ENCODE measurements around the gene CCDC183.
"Not testable (repeated sequence)": the region's sequence is repeated elsewhere in the genome, so short reads cannot be mapped to it uniquely, and the experiment has no call there.

The CCDC183 gene

GRCh38 chr9:136840877-136841645 is 44.9 kb downstream of the CCDC183 start:
- peak; percentile 5 for FAIRE-seq

- FAIRE-seq = not testable (repeated sequence)
These were observed 45.7 kb downstream of the CCDC183 start for GRCh38 chr9:136841646-136842379.

GRCh38 chr9:136842380-136842948 is 46.3 kb downstream of the CCDC183 start, which contains the start of gene AJM1:
Gene AJM1 (plus strand): TSS chr9:136842478. CDS start chr9:136844415, 1,937 bp downstream.
- FAIRE-seq = not testable (repeated sequence)

GRCh38 chr9:136843159-136843800 is 47.1 kb downstream of the CCDC183 start:
- not testable (repeated sequence) for FAIRE-seq

- FAIRE-seq = not testable (repeated sequence)
These were observed 47.9 kb downstream of the CCDC183 start for GRCh38 chr9:136843801-136844740.

GRCh38 chr9:136844761-136845464 is 48.8 kb downstream of the CCDC183 start:
- no peak for FAIRE-seq

- FAIRE-seq = no peak
These were observed 49.5 kb downstream of the CCDC183 start for GRCh38 chr9:136845465-136846260.

- no peak for FAIRE-seq
These were observed 50.4 kb downstream of the CCDC183 start for GRCh38 chr9:136846376-136847087.

GRCh38 chr9:136847088-136847825 is 51.1 kb downstream of the CCDC183 start:
- no peak for FAIRE-seq

- FAIRE-seq = no peak
These were observed 51.8 kb downstream of the CCDC183 start for GRCh38 chr9:136847826-136848392.

- no peak for FAIRE-seq
These were observed 52.4 kb downstream of the CCDC183 start for GRCh38 chr9:136848393-136849037.

- peak; percentile 98 for FAIRE-seq
These were observed 53.2 kb downstream of the CCDC183 start, which contains the start of gene PHPT1 for GRCh38 chr9:136849038-136849959. Gene PHPT1 (plus strand): TSS chr9:136849409. CDS start chr9:136849431, 22 bp downstream.

- no peak for FAIRE-seq
These were observed 54.1 kb downstream of the CCDC183 start for GRCh38 chr9:136849960-136850865.

GRCh38 chr9:136850866-136851775 is 55.0 kb downstream of the CCDC183 start:
- FAIRE-seq = no peak

Data from islet of Langerhans (tissue), 1 donor.